Glomerular visceral epithelial cell (primary cell): Measurements from ENCODE around the gene KRTAP10-11.
"Not testable (repeated sequence)": the region's sequence is repeated elsewhere in the genome, so short reads cannot be mapped to it uniquely, and the experiment has no call there.

Experiments
- DNase-seq: peaks from one replicate; pipeline ENCODE4 v3.0.0-alpha.2; 2016; ENCODE audit errors: extremely low spot score

KRTAP10-11 gene

DNA sequence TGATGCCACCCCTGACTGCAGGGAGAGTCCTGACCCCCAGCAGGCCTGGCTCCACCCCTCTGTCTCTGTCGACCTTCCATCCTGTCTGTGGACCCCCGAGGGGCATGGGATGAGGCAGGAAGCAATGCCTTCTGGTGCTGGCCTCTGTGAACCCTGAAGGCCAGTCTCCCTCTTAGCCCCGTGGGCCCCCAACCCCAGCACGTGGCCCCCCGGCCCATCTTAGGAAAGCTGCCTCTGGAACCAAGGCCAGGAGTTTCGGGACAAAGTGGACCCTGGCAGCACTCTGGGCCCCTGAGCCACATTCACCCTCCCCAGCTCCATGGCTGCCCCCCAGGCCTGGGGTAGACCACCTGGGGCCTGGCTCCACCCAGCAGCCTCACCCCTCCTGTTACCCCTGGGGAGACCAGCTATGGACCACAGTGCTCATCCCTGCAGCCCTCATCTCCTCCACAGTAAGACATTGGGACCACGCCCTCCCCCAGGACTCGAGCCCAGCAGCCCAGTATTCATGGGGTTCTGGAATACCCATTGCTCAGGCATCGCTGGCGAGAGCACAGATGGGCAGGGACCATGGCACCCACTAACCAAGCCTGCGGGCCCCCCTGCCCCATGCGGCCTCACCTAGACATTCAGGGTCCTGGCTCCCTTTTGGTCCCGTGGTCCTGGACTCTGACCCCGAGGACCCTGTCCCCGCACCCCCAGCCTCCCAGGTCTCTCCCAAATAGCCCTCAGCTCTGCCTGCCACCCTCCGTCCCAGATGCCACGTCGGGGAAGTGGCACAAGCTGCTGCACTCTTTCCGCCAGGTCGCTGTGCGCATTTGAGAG, 7.5 kb upstream of the KRTAP10-11 start:
- DNase-seq = not testable (repeated sequence)

GRCh38 chr21:44639331-44639655, 6.9 kb upstream of the KRTAP10-11 start:
- DNase-seq = no peak

DNA sequence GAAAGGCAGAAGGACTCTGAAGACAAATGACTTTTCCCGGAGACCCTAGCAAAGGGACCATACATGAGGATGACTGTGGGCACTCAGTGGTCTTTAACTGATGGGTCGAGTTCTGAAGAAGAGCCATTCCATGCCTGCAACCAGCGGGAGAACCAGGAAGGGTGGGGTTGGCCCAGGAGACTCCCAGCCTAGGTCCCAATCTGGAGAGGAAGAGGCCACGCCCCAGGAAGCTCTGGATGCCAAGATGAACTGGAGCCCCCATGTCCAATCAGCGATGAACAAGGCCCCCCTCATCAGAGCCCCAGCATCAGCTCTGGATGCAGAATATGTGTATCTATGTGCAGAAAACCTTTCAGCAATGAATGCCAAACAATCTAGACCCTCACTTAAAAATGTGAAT, 5.5 kb upstream of the KRTAP10-11 start:
- DNase-seq = no peak

- DNase-seq = no peak
These were observed 2.4 kb upstream of the KRTAP10-11 start for GRCh38 chr21:44643741-44644310.

DNA sequence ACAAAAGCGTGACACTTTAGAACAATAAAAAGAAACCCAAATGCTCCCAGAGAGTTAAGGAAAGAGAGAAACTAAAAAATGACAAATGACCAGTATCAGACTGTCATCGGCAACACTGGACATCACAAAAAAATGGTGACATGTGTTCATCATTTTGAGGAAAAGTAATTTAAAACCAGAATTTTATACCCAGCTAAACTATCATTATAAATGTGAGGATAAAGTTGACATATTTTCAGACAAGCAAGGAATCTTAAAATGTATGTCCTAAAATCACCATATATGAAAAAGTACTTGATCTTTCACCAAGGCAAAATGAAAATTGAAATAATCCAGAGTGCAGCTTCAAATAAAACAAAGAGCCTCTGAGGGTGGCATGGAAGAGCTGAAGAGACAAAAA, 1.3 kb upstream of the KRTAP10-11 start:
- no peak for DNase-seq

- DNase-seq = no peak
These were observed 973 bp downstream of the KRTAP10-11 start for GRCh38 chr21:44647222-44647552.

DNA sequence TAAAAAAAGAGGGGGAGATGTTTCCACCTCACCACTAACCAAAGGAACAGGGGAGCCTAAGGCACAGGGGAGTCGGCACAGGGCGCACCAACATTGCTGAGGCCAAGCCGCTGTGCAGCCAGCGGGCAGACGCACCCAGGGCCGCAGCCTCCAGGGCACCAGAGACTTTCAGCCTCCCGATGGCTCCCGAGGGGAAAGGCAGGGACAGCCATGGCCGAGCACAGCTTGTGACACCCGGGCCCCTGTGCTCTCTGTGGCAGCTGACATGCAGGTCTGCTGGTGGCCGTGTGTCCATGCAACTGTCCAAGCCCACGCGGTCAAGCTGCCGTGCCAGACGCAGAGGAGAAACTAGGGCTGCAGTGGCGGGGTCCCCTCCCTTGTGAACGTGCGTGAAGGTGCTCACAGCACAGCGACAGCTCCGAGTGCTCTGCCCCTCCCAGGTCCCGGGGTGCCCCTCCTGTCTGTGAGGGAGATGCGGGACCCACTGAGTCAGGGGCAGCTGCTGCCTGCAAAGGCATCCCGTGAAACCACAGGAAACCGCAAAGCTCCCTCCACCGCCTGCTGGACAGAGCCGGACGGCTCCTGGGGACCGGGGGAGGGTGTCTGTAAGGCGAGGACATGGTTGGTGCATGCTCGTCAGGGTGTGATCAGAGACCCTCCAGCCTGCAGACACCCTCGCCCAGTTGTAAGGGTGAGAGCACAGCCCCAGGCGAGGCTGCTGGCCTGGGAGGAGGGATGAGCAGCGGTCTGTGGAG, 2.5 kb downstream of the KRTAP10-11 start:
- DNase-seq = no peak

DNA sequence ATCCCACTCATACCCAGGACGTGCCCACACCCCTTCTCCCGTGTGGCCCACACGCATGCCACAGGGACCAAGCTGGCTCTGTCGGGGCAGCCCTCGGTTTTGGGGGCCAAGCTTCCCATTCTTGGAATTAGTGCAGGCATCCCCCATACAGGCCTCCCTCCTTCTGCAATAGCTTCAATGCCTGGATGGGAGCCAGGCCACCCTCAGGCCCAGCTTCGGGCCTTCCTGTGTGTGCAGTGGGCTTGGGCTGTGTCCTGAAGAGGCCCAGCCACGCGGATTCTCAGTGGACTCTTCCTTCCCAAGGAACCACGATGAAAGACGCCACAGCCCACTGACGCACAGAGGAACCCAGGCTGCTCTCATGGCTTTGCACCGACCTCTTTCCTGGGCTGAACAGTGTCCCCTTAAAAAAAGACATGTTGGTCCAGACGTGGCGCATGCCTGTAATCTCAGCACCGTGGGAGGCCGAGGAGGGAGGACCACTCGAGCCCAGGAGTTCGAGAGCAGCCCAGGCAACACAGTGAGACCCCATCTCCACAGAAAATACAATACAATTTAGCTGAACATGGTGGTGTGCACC, 3.4 kb downstream of the KRTAP10-11 start:
- DNase-seq = no peak

DNA sequence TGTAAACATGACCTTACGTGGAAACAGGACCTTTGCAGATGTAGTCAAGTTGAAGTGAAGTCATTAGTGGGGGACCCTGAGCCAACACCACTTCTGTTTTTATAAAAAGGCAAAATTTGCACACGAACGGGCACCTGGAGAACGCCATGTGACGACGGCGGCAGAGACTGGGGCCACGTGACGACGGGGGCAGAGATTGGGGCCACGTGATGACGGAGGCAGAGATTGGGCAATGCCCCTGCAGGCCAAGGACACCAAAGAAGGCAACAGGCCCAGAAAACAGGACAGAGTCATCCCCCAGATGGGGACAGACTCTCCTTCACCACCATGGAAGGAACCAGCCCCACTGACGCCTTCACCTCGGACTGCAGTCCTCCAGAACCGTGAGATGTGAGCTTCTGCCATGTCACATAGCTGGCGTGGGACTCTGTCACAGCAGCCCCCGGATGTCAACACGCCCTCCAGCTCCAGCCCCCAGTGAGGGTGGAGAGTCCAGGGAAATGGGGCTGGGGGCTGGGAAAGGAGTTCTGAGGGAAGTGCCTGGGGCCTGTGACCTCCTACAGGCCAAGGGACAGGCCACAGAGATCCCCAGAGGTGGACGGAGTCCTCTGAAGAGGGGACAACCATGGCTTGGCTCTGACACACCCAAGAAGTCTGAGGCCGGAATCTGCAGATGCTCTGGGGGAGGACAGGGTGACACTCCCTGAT, 4.2 kb downstream of the KRTAP10-11 start:
- DNase-seq = no peak

DNA sequence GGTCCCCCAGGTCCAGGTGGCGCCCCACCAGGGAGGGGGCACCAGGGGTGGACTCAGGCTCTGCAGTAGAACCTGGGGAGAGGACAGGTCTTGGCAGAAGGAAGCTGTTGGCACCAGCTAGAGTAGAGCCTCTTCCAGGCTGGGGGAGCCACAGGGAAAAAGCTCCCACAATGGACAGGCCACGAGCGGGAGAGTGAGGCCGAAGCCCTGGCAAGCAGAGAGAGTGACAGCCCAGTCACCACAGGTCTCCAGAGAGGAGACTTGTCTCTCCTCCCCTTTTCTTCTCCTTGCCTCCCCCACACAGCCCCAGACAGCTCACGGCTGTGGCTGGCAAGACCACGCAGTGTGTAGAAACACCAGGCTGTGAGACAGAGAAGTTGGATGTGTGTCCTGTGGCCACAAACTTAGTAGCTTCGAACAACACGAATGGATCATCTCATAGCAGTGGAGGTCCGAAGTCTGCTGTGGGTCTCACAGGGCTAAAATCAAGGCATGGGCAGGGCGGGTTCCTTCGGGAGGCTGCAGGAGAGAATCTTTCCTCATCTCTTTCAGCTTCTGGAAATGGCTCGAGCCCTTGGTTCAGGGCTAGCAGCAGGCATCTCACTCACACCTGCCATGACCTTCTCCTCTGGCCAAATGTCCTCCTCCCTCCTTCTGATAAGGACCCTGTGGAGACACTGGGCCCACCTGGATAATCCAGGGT, 4.9 kb downstream of the KRTAP10-11 start:
- DNase-seq = no peak

DNA sequence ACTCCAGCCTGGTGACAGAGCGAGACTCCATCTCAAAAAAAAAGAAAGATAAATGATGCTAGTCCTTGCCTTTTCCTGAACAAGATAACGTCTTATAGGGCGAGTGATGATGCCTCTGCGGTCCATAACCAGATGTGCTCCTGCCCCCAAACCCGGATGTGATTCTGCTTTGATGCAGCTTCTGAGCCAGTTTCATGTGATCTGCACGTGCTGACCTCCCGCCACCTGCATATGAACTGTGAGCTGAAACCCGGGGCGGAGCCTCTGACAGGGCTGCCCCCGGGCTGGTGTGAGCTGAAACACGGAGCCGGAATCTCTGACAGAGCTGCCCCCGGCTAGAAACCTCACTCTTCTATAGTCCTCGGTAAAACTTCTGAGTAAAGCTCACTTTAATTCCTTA, 6.9 kb downstream of the KRTAP10-11 start:
- DNase-seq = no peak

GRCh38 chr21:44653656-44654575, 7.7 kb downstream of the KRTAP10-11 start:
- DNase-seq = no peak

GRCh38 chr21:44654576-44655175, 8.5 kb downstream of the KRTAP10-11 start, which contains the start of gene KRTAP12-4:
Gene KRTAP12-4 (minus strand): TSS chr21:44654659. CDS start chr21:44654614, 45 bp downstream.
- no peak for DNase-seq

DNA sequence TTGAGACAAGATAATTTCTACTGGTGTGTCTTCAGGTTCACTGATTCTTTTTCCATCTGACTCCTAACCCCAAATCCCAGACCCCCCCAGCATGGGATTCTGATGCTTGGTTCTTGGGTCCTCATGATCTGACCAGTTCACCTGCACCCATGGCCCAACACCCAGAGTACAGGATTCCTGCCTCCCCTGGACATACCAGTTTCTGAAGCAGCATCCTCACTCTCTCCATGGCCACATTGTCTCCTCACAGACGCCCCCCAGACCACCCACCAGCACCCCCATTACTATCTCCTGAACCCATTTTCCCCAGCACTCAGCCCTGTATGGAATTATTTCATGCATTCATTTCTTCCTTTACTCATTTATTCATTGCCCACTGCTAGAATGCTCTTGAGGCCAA, 10.7 kb downstream of the KRTAP10-11 start:
- DNase-seq = no peak

- DNase-seq = no peak
These were observed 11.7 kb downstream of the KRTAP10-11 start, which contains the start of gene KRTAP12-3 for GRCh38 chr21:44657635-44658540. Gene KRTAP12-3 (plus strand): TSS chr21:44657932. CDS start chr21:44657980, 48 bp downstream.

- no peak for DNase-seq
These were observed 12.3 kb downstream of the KRTAP10-11 start for GRCh38 chr21:44658541-44658910.

GRCh38 chr21:44658913-44659595, 12.8 kb downstream of the KRTAP10-11 start:
- no peak for DNase-seq

DNA sequence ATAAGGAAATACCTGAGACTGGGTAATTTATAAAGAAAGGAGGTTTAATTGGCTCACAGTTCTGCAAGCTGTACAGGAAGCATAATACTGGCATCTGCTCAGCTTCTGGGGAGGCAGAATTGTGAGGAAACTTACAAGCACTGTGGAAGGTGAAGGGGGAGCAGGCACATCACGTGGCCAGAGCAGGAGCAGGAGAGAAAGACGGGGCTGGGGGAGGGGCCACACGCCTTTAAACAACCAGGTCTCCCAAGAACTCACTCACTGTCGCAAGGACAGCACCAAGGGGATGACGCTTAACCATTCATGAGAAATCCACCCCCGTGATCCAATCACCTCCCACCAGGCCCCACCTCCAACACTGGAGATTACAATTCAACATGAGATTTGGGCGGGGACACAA, 15.4 kb downstream of the KRTAP10-11 start:
- not testable (repeated sequence) for DNase-seq
